WTC11 (cell line): ENCODE measurements around the gene EIF4E. TPM values are rescaled to one million over a fixed set of nuclear protein-coding genes. Genes with fewer than 3 reads are reported as not detected.

ENCODE experiments used
- ATAC-seq: fragments of 200-7000 bp; cut with Tn5 transposase; 2 replicates; pipeline ENCODE4 v1.10.0; 2021; ENCODE audit warnings: mild to moderate bottlenecking, moderate library complexity
- CTCF ChIA-PET: fragments of 300-600 bp; sonication (Branson Sonifier 250); formaldehyde crosslinking; loops from one replicate; lab custom pipeline; 2021; ENCODE audit warnings: antibody characterized with exemption; lab: Charles Lee
- POLR2A ChIA-PET: fragments of 350-600 bp; sonication (Branson Sonifier 250); formaldehyde crosslinking; loops from one replicate; lab custom pipeline; 2021; ENCODE audit warnings: antibody characterized with exemption; lab: Charles Lee
- DNase-seq: peaks from one replicate; pipeline ENCODE4 v3.0.0; 2021; ENCODE audit warnings: low spot score
- H3K27ac Mint-ChIP-seq: 2 replicates; pipeline ENCODE4 v1.8.0; 2021; ENCODE audit warnings: mixed read lengths
- H3K27me3 Mint-ChIP-seq: 2 replicates; pipeline ENCODE4 v1.8.0; 2021; ENCODE audit warnings: low read depth, mild to moderate bottlenecking, moderate library complexity, mixed read lengths
- H3K36me3 Mint-ChIP-seq: 2 replicates; pipeline ENCODE4 v1.8.0; 2021; ENCODE audit warnings: mixed read lengths
- H3K4me1 Mint-ChIP-seq: 2 replicates; pipeline ENCODE4 v1.8.0; 2022; ENCODE audit warnings: mixed read lengths
- H3K4me3 Mint-ChIP-seq: 2 replicates; pipeline ENCODE4 v1.8.0; 2021; ENCODE audit warnings: mild to moderate bottlenecking, moderate library complexity, mixed read lengths
- H3K9me3 Mint-ChIP-seq: 2 replicates; pipeline ENCODE4 v1.8.0; 2021; ENCODE audit warnings: mixed read lengths
- CBFB ChIP-seq: sonication (generic); formaldehyde crosslinking; IDR thresholded peaks from 2 replicates; pipeline ENCODE4 v1.8.1; 2022; ENCODE audit warnings: mild to moderate bottlenecking, low read depth, missing genetic modification reagents
- ELF4 ChIP-seq: sonication (generic); formaldehyde crosslinking; IDR thresholded peaks from 2 replicates; pipeline ENCODE4 v1.8.1; 2022; ENCODE audit warnings: low read depth, mild to moderate bottlenecking, moderate library complexity, missing genetic modification reagents
- ETV6 ChIP-seq: sonication (generic); formaldehyde crosslinking; IDR thresholded peaks from 2 replicates; pipeline ENCODE4 v1.8.1; 2022; ENCODE audit warnings: mild to moderate bottlenecking, missing genetic modification reagents
- FOXP1 ChIP-seq: sonication (generic); formaldehyde crosslinking; IDR thresholded peaks from 2 replicates; pipeline ENCODE4 v1.8.0; 2022; ENCODE audit warnings: missing genetic modification reagents, mild to moderate bottlenecking, moderate library complexity, borderline replicate concordance
- GTF2I ChIP-seq: fragments of 250-450 bp; sonication (Bioruptor Pico); conservative IDR thresholded peaks from 2 replicates; pipeline ENCODE4 v1.4.0; 2021; ENCODE audit warnings: mild to moderate bottlenecking
- HMGA2 ChIP-seq: fragments of 250-450 bp; sonication (Bioruptor Pico); IDR thresholded peaks from 2 replicates; pipeline ENCODE4 v1.4.0; 2021; ENCODE audit warnings: mild to moderate bottlenecking, moderate library complexity
- IRF2 ChIP-seq: sonication (generic); formaldehyde crosslinking; IDR thresholded peaks from 2 replicates; pipeline ENCODE4 v1.8.0; 2022; ENCODE audit warnings: low read depth, missing genetic modification reagents, borderline replicate concordance
- MYBL2 ChIP-seq: sonication (generic); formaldehyde crosslinking; IDR thresholded peaks from 2 replicates; pipeline ENCODE4 v1.8.1; 2023; ENCODE audit warnings: mild to moderate bottlenecking, moderate library complexity, missing genetic modification reagents
- NFATC4 ChIP-seq: fragments of 250-450 bp; sonication (Bioruptor Pico); IDR thresholded peaks from 2 replicates; pipeline ENCODE4 v1.9.0; 2021; ENCODE audit warnings: mild to moderate bottlenecking
- ZNF121 ChIP-seq: sonication (generic); formaldehyde crosslinking; IDR thresholded peaks from 2 replicates; pipeline ENCODE4 v1.8.0; 2023; ENCODE audit warnings: missing genetic modification reagents
- ZNF138 ChIP-seq: sonication (generic); formaldehyde crosslinking; conservative IDR thresholded peaks from 2 replicates; pipeline ENCODE4 v1.8.1; 2022; ENCODE audit warnings: mild to moderate bottlenecking, moderate library complexity, missing genetic modification reagents
- ZNF232 ChIP-seq: sonication (generic); formaldehyde crosslinking; IDR thresholded peaks from 2 replicates; pipeline ENCODE4 v1.8.0; 2022; ENCODE audit warnings: mild to moderate bottlenecking, missing genetic modification reagents
- ZNF396 ChIP-seq: fragments of 250-450 bp; sonication (Bioruptor Pico); IDR thresholded peaks from 2 replicates; pipeline ENCODE4 v1.8.0; 2021; ENCODE audit warnings: mild to moderate bottlenecking, moderate library complexity, borderline replicate concordance
- total RNA-seq: library from RNA; stranded (reverse); gene quantifications from 3 replicates; pipeline ENCODE4 v1.2.3, GENCODE V29; 2021
- TF ChIP-seq, protein P1 (sequence below): sonication (generic); formaldehyde crosslinking; IDR thresholded peaks from 2 replicates; pipeline ENCODE4 v1.8.1; 2023; ENCODE audit warnings: mild to moderate bottlenecking, missing genetic modification reagents
- TF ChIP-seq, protein P2 (sequence below): fragments of 200-600 bp; IDR thresholded peaks from 2 replicates; pipeline ENCODE4 v1.8.0; 2022; ENCODE audit warnings: antibody characterized with exemption
- TF ChIP-seq, protein P3 (sequence below): fragments of 250-450 bp; sonication (Bioruptor Pico); IDR thresholded peaks from 2 replicates; pipeline ENCODE4 v1.9.0; 2021; ENCODE audit warnings: moderate library complexity, mild to moderate bottlenecking, inconsistent platforms, borderline replicate concordance
- TF ChIP-seq, protein P4 (sequence below): sonication (generic); formaldehyde crosslinking; IDR thresholded peaks from 2 replicates; pipeline ENCODE4 v1.8.1; 2022; ENCODE audit warnings: low read depth, missing genetic modification reagents, borderline replicate concordance
- TF ChIP-seq, protein P5 (sequence below): sonication (generic); formaldehyde crosslinking; IDR thresholded peaks from 2 replicates; pipeline ENCODE4 v1.8.1; 2022; ENCODE audit warnings: mild to moderate bottlenecking, missing genetic modification reagents, moderate library complexity, borderline replicate concordance
- TF ChIP-seq, protein P6 (sequence below): fragments of 250-450 bp; sonication (Bioruptor Pico); IDR thresholded peaks from 2 replicates; pipeline ENCODE4 v1.9.0; 2021; ENCODE audit warnings: mild to moderate bottlenecking

The EIF4E gene
- total RNA-seq, 1 experiment from 2014 or later: 174 TPM

DNA sequence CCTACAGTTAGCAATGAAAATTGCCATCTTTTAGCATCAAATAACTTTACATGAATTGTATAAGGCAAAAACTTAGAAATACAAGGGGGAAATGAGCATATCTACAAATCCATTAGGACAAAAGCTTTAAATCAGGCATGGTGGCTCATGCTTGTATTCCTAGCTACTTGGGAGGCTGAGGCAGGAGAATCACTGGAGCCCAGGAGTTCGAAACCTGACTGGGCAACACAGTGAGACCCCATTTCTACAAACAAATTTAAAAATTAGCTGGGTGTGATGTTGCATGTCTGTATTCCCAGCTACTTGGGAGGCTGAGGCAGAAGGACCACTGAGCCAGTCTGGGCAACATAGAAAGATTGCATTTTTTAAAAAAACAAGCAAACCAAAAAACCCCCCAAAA, 61.3 kb downstream of the EIF4E start:
- H3K27ac Mint-ChIP-seq: no peak overlapping the region
- H3K4me1 Mint-ChIP-seq: no peaks in the 10 kb centered on the region
- no peaks in the 10 kb centered on the region for H3K36me3 Mint-ChIP-seq
- no peaks in the 10 kb centered on the region for H3K9me3 Mint-ChIP-seq
- TF ChIP-seq ELF4 (CRISPR knock-in tag): no peak
- TF ChIP-seq ZNF121: peak; percentile 55; the same call in 1 of the 2 replicates
- H3K4me3 Mint-ChIP-seq: no peak overlapping the region
- CTCF ChIA-PET: no interaction called here
- ATAC-seq (no peak), DNase-seq (no peak)
- POLR2A ChIA-PET: no interaction called here
- no peaks in the 10 kb centered on the region for H3K27me3 Mint-ChIP-seq

DNA sequence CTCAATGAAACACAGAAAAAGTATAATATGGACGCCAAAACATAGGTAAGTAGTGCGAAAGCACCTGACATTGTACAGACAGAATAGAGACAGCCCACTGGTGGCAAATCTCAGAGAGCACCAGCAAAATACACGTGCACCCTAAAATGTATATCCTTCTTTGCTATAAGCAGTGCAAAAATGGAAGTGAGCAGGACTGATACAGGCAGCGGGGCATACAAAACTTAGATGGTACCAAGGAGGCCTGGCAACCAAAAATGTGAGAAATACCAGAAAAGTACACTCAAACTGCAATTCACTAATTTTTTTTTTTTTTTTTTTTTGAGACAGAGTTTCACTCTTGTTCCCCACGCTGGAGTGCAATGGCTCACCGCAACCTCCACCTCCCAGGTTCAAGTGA, 63.9 kb downstream of the EIF4E start:
- ChIA-PET CTCF (no interaction called here), POLR2A (no interaction called here)
- Mint-ChIP-seq H3K27me3 (no peaks in the 10 kb centered on the region), H3K36me3 (no peaks in the 10 kb centered on the region), H3K4me1 (no peaks in the 10 kb centered on the region), H3K9me3 (no peaks in the 10 kb centered on the region), H3K4me3 (no peak overlapping the region), H3K27ac (no peak overlapping the region)
- TF ChIP-seq ZNF232 (CRISPR knock-in tag): no peak
- TF ChIP-seq, protein P1, sequence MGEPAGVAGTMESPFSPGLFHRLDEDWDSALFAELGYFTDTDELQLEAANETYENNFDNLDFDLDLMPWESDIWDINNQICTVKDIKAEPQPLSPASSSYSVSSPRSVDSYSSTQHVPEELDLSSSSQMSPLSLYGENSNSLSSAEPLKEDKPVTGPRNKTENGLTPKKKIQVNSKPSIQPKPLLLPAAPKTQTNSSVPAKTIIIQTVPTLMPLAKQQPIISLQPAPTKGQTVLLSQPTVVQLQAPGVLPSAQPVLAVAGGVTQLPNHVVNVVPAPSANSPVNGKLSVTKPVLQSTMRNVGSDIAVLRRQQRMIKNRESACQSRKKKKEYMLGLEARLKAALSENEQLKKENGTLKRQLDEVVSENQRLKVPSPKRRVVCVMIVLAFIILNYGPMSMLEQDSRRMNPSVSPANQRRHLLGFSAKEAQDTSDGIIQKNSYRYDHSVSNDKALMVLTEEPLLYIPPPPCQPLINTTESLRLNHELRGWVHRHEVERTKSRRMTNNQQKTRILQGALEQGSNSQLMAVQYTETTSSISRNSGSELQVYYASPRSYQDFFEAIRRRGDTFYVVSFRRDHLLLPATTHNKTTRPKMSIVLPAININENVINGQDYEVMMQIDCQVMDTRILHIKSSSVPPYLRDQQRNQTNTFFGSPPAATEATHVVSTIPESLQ (CRISPR knock-in tag): no peak
- no peak for TF ChIP-seq IRF2 (CRISPR knock-in tag)
- TF ChIP-seq MYBL2: no peak
- TF ChIP-seq ETV6 (CRISPR knock-in tag): no peak
- TF ChIP-seq NFATC4: no peak
- TF ChIP-seq, protein P2, sequence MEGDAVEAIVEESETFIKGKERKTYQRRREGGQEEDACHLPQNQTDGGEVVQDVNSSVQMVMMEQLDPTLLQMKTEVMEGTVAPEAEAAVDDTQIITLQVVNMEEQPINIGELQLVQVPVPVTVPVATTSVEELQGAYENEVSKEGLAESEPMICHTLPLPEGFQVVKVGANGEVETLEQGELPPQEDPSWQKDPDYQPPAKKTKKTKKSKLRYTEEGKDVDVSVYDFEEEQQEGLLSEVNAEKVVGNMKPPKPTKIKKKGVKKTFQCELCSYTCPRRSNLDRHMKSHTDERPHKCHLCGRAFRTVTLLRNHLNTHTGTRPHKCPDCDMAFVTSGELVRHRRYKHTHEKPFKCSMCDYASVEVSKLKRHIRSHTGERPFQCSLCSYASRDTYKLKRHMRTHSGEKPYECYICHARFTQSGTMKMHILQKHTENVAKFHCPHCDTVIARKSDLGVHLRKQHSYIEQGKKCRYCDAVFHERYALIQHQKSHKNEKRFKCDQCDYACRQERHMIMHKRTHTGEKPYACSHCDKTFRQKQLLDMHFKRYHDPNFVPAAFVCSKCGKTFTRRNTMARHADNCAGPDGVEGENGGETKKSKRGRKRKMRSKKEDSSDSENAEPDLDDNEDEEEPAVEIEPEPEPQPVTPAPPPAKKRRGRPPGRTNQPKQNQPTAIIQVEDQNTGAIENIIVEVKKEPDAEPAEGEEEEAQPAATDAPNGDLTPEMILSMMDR: no peak
- TF ChIP-seq HMGA2 (CRISPR knock-in tag): no peak
- TF ChIP-seq, protein P3, sequence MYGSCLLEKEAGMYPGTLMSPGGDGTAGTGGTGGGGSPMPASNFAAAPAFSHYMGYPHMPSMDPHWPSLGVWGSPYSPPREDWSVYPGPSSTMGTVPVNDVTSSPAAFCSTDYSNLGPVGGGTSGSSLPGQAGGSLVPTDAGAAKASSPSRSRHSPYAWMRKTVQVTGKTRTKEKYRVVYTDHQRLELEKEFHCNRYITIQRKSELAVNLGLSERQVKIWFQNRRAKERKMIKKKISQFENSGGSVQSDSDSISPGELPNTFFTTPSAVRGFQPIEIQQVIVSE (CRISPR knock-in tag): no peak
- TF ChIP-seq FOXP1 (CRISPR knock-in tag): no peak
- TF ChIP-seq ELF4 (CRISPR knock-in tag): no peak
- TF ChIP-seq, protein P4, sequence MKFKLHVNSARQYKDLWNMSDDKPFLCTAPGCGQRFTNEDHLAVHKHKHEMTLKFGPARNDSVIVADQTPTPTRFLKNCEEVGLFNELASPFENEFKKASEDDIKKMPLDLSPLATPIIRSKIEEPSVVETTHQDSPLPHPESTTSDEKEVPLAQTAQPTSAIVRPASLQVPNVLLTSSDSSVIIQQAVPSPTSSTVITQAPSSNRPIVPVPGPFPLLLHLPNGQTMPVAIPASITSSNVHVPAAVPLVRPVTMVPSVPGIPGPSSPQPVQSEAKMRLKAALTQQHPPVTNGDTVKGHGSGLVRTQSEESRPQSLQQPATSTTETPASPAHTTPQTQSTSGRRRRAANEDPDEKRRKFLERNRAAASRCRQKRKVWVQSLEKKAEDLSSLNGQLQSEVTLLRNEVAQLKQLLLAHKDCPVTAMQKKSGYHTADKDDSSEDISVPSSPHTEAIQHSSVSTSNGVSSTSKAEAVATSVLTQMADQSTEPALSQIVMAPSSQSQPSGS (CRISPR knock-in tag): no peak
- TF ChIP-seq GTF2I (CRISPR knock-in tag): no peak
- TF ChIP-seq ZNF138 (CRISPR knock-in tag): no peak
- TF ChIP-seq CBFB: no peak
- TF ChIP-seq, protein P5, sequence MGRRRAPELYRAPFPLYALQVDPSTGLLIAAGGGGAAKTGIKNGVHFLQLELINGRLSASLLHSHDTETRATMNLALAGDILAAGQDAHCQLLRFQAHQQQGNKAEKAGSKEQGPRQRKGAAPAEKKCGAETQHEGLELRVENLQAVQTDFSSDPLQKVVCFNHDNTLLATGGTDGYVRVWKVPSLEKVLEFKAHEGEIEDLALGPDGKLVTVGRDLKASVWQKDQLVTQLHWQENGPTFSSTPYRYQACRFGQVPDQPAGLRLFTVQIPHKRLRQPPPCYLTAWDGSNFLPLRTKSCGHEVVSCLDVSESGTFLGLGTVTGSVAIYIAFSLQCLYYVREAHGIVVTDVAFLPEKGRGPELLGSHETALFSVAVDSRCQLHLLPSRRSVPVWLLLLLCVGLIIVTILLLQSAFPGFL: no peak
- TF ChIP-seq, protein P6, sequence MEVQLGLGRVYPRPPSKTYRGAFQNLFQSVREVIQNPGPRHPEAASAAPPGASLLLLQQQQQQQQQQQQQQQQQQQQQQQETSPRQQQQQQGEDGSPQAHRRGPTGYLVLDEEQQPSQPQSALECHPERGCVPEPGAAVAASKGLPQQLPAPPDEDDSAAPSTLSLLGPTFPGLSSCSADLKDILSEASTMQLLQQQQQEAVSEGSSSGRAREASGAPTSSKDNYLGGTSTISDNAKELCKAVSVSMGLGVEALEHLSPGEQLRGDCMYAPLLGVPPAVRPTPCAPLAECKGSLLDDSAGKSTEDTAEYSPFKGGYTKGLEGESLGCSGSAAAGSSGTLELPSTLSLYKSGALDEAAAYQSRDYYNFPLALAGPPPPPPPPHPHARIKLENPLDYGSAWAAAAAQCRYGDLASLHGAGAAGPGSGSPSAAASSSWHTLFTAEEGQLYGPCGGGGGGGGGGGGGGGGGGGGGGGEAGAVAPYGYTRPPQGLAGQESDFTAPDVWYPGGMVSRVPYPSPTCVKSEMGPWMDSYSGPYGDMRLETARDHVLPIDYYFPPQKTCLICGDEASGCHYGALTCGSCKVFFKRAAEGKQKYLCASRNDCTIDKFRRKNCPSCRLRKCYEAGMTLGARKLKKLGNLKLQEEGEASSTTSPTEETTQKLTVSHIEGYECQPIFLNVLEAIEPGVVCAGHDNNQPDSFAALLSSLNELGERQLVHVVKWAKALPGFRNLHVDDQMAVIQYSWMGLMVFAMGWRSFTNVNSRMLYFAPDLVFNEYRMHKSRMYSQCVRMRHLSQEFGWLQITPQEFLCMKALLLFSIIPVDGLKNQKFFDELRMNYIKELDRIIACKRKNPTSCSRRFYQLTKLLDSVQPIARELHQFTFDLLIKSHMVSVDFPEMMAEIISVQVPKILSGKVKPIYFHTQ: no peak
- TF ChIP-seq ZNF396 (CRISPR knock-in tag): no peak
- ATAC-seq (no peak), DNase-seq (no peak)
